ENCODE results near the gene OBP2A. TPM values are rescaled to one million over a fixed set of nuclear protein-coding genes. Genes with fewer than 3 reads are reported as not detected.
A peak's percentile ranks its signal among the peaks of the same experiment; 100 is the strongest.

The OBP2A gene
- total and polyA plus RNA-seq, 2 of the 8 experiments (the other 6 are each of a cell fraction or from before 2014, with no cell fraction given): not detected

DNA sequence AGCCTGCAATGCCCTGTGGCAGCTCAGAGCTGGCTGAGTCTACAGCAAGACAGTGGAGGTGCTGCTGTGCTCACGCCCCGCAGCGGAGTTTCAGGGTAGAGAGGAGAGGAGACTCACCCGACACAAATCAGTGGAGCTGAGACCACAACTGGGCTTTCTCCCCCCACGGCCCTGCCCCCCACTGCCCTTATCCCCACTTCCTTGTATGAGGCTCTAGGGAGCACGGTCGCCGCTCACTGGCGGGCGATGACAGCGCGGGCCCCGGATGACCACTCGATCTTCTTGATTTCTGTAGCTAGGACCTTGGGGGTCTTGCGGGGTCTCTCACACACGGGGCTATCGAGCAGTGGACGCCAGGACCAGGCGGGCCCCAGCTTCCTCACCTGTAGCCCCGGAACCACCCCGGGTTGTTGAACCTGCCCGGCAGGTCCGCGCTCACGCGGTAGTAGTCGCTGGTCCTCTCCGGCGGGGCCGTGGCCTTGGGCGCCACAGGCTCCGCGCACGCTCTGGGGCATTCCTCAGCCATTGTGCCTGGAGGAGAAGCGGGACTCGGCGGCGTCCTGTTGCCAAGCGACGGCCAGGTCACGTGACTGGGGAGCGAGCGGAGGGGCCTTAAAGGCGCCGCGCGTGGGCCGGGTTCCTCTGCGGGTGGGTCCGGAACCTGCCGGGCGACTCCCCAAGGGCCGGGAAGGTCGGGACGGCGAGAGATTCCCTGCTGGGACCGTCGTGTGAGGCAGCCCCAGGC is 46.4 kb upstream of the OBP2A start:
- Histone ChIP-seq H3K4me3 (ENCODE audit: extremely low read depth in 1 of 4, insufficient read depth in 2 of 4, low read depth in 3 of 4, low read length in 4 of 4) (peak overlapping the region; percentile 61 to 86 (median 81)), H2BK12ac (ENCODE audit: low read depth, low read length) (no peak overlapping the region), H2AFZ (ENCODE audit: low read length) (peak overlapping the region; percentile 46; the same call in 1 of the 2 replicates), H3K23ac (ENCODE audit: insufficient read length) (no peak overlapping the region), H3K9me3 (ENCODE audit: insufficient read depth in 2 of 2, low read depth in 1 of 2, low read length in 1 of 2) (no peaks in the 10 kb centered on the region), H3K4ac (replicated peaks; ENCODE audit: insufficient read length, low read depth, low read length) (no peak overlapping the region), H4K5ac (ENCODE audit: insufficient read length, low read depth, low read length) (no peak overlapping the region), H4K8ac (ENCODE audit: extremely low read depth, insufficient read depth, low read length) (no peak overlapping the region), H3K79me2 (ENCODE audit: control insufficient read depth in 1 of 2, insufficient read depth in 2 of 2, low read length in 2 of 2) (peaks cover 0 to 16% of the 10 kb centered on the region in 2 experiments; a peak in 2 of 4 replicates), H3K4me1 (replicated peaks in 1 of 4; ENCODE audit: control insufficient read depth in 3 of 4, insufficient read depth in 4 of 4, low read length in 3 of 4) (peaks cover 0 to 15% (median 12%) of the 10 kb centered on the region in 4 experiments; a peak in 6 of 7 replicates), H3K18ac (ENCODE audit: extremely low read depth, low read length) (no peak overlapping the region; the same call in 1 of the 2 replicates), H3K23me2 (ENCODE audit: low read depth, low read length) (peaks cover 8% of the 10 kb centered on the region; the same call in 1 of the 2 replicates), H2AK5ac (ENCODE audit: low read depth, low read length) (no peak overlapping the region), H2BK20ac (ENCODE audit: low read length) (no peak overlapping the region), H3K27ac (ENCODE audit: low read depth, low read length) (no peak overlapping the region), H3K14ac (ENCODE audit: insufficient read length) (no peak overlapping the region), H3K79me1 (ENCODE audit: low read depth, low read length) (0 out of 2 replicates have a peak, but pooled peaks cover 3% of the 10 kb centered on the region), H3K4me2 (ENCODE audit: insufficient read depth in 1 of 2, low read depth in 2 of 2, low read length in 2 of 2) (peak overlapping the region; percentile 68 to 87), H2BK15ac (ENCODE audit: low read length) (no peak overlapping the region), H4K91ac (replicated peaks; ENCODE audit: insufficient read length, low read length) (no peak overlapping the region), H4K20me1 (replicated peaks in 1 of 2; ENCODE audit: control insufficient read depth in 1 of 2, insufficient read depth in 2 of 2, low read length in 2 of 2) (peaks cover 8 to 18% of the 10 kb centered on the region in 2 experiments), H2BK120ac (replicated peaks; ENCODE audit: low read depth, low read length) (no peak overlapping the region), H3K9ac (replicated peaks in 1 of 4; ENCODE audit: extremely low read depth in 1 of 4, low read depth in 3 of 4, low read length in 3 of 4) (no peak overlapping the region; a peak in 1 of 7 replicates), H2BK5ac (ENCODE audit: low read depth, low read length) (no peak overlapping the region), H3K27me3 (replicated peaks in 1 of 4; ENCODE audit: control insufficient read depth in 3 of 4, extremely low read depth in 1 of 4, insufficient read depth in 3 of 4, low read length in 3 of 4) (no peaks in the 10 kb centered on the region; a peak in 1 of 7 replicates), H3K56ac (replicated peaks; ENCODE audit: insufficient read length, low read depth, low read length) (no peak overlapping the region), H3K36me3 (ENCODE audit: control insufficient read depth in 2 of 4, insufficient read depth in 4 of 4, low read length in 3 of 4) (peaks cover 8 to 26% (median 20%) of the 10 kb centered on the region in 4 experiments; a peak in 7 of 8 replicates)
- ChIA-PET CTCF (ENCODE audit: partially characterized antibody) (interaction anchor here (1.0 to 2.1 kb wide), 7 partner anchors 9 to 51 kb away, joined by 3 to 11 read pairs (median 5); no protein-coding TSS in a partner anchor), POLR2A (ENCODE audit: partially characterized antibody) (interaction anchor here (1.1 to 2.8 kb wide), 3 partner anchors 9 to 72 kb away, joined by 3 to 17 read pairs (median 3); no protein-coding TSS in a partner anchor)
- FAIRE-seq (no peak), DNase-seq (ENCODE audit: low read depth in 1 of 2, low spot score in 2 of 2) (peak in 1 of 2 experiments; percentile 91)
- WGBS, 2 experiments (ENCODE audit: extremely low coverage in 1 of 2, insufficient coverage in 1 of 2, insufficient read length in 1 of 2, insufficient replicate concordance in 2 of 2, low coverage in 1 of 2, low lambda C conversion rate in 2 of 2, missing lambda C conversion rate in 1 of 2): 2% methylated on average over 53 of the region's 58 CpGs; no CpG with 5 or more reads in 1 of the 2 experiments
- TF ChIP-seq TEAD4 (IDR thresholded peaks at IDR 0.05; ENCODE audit: low read depth, low read length) (0 out of 2 replicates have a peak, but pooled peaks have one; percentile 46), TAF1 (IDR thresholded peaks at IDR 0.05; ENCODE audit: low read depth, low read length) (peak; percentile 32; the same call in 1 of the 2 replicates), SP4 (IDR thresholded peaks at IDR 0.05; ENCODE audit: low read length) (no peak), CBX5 (IDR thresholded peaks at IDR 0.05; ENCODE audit: low read depth, low read length) (no peak), GTF2F1 (IDR thresholded peaks at IDR 0.05; ENCODE audit: borderline replicate concordance, low read depth, low read length) (peak; percentile 55; the same call in 1 of the 2 replicates), YY1 (IDR thresholded peaks at IDR 0.05; ENCODE audit: low read depth, low read length) (peak; percentile 74), KDM1A (IDR thresholded peaks at IDR 0.05; ENCODE audit: borderline replicate concordance, low read length) (no peak), SRF (IDR thresholded peaks at IDR 0.05; ENCODE audit: low read depth, low read length) (no peak), JUND (IDR thresholded peaks at IDR 0.05; ENCODE audit: low read length) (no peak), BACH1 (IDR thresholded peaks at IDR 0.05; ENCODE audit: low read length) (peak; percentile 44; the same call in 1 of the 2 replicates), SIN3A (conservative IDR thresholded peaks at IDR 0.05 in 1 of 2, IDR thresholded peaks at IDR 0.05 in 1 of 2; ENCODE audit: low read depth in 1 of 2, low read length in 2 of 2) (peak; percentile 93 to 96)
- TF ChIP-seq, protein P1, sequence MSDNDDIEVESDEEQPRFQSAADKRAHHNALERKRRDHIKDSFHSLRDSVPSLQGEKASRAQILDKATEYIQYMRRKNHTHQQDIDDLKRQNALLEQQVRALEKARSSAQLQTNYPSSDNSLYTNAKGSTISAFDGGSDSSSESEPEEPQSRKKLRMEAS (IDR thresholded peaks at IDR 0.05): peak; percentile 74

All from H1 (cell line).